Neural progenitor cell (in vitro differentiated cells): ENCODE data around the gene CDC37L1. TPM values are rescaled to one million over a fixed set of nuclear protein-coding genes. Genes with fewer than 3 reads are reported as not detected.

Experiments used
- DNase-seq: peaks from one replicate; pipeline ENCODE4 v3.0.0-alpha.2; 2016; ENCODE audit warnings: low spot score
- H2AFZ ChIP-seq: fragments of 200-600 bp; sonication (generic); replicated peaks from 2 replicates; pipeline ENCODE4 v1.6.1; 2016; ENCODE audit warnings: antibody characterized with exemption
- H3F3A ChIP-seq: fragments of 200-600 bp; sonication (generic); 2 replicates; pipeline ENCODE4 v1.6.1; 2016; ENCODE audit warnings: antibody characterized with exemption, low read depth
- H3K27ac ChIP-seq: fragments of 200-600 bp; sonication (generic); 2 replicates; pipeline ENCODE4 v1.5.1; 2016; ENCODE audit warnings: mild to moderate bottlenecking
- H3K27me3 ChIP-seq: fragments of 200-600 bp; sonication (generic); 2 replicates; pipeline ENCODE4 v1.6.1; 2016; ENCODE audit warnings: mild to moderate bottlenecking, moderate library complexity
- H3K36me3 ChIP-seq: fragments of 200-600 bp; sonication (generic); 2 replicates; pipeline ENCODE4 v1.5.1; 2016
- H3K4me1 ChIP-seq: fragments of 200-600 bp; sonication (generic); 2 replicates; pipeline ENCODE4 v1.6.1; 2016; ENCODE audit warnings: mixed run types
- H3K4me2 ChIP-seq: fragments of 200-600 bp; sonication (generic); 2 replicates; pipeline ENCODE4 v1.6.1; 2016
- H3K4me3 ChIP-seq: fragments of 200-600 bp; sonication (generic); 2 replicates; pipeline ENCODE4 v1.5.1; 2016
- H3K79me2 ChIP-seq: fragments of 200-600 bp; sonication (generic); 2 replicates; pipeline ENCODE4 v1.6.1; 2016; ENCODE audit warnings: low read depth
- H3K9ac ChIP-seq: fragments of 200-600 bp; sonication (generic); 2 replicates; pipeline ENCODE4 v1.6.1; 2016
- H3K9me3 ChIP-seq: fragments of 200-600 bp; sonication (generic); 2 replicates; pipeline ENCODE4 v1.5.1; 2016; ENCODE audit warnings: low read depth
- H4K20me1 ChIP-seq: fragments of 200-600 bp; sonication (generic); 2 replicates; pipeline ENCODE4 v1.6.1; 2016; ENCODE audit warnings: low read depth
- H3K27ac Mint-ChIP-seq: 3 replicates; pipeline ENCODE4 v1.8.0; 2021; ENCODE audit warnings: mixed read lengths
- H3K27me3 Mint-ChIP-seq: 2 replicates; pipeline ENCODE4 v1.8.0; 2022; ENCODE audit warnings: low read depth, mild to moderate bottlenecking, inconsistent platforms, moderate library complexity, mixed read lengths; ENCODE audit not compliant: insufficient read depth
- H3K36me3 Mint-ChIP-seq: 3 replicates; pipeline ENCODE4 v1.8.0; 2021; ENCODE audit warnings: mixed read lengths
- H3K4me1 Mint-ChIP-seq: 3 replicates; pipeline ENCODE4 v1.8.0; 2021; ENCODE audit warnings: mixed read lengths
- H3K4me3 Mint-ChIP-seq: 3 replicates; pipeline ENCODE4 v1.8.0; 2021; ENCODE audit warnings: mild to moderate bottlenecking, moderate library complexity, mixed read lengths
- H3K9me3 Mint-ChIP-seq: 3 replicates; pipeline ENCODE4 v1.8.0; 2020; ENCODE audit warnings: mixed read lengths
- CTCF ChIP-seq: fragments of 200-600 bp; sonication (generic); IDR thresholded peaks from 2 replicates; pipeline ENCODE4 v1.5.1; 2017; ENCODE audit warnings: antibody characterized with exemption, mild to moderate bottlenecking
- EZH2 ChIP-seq: fragments of 200-600 bp; sonication (generic); IDR thresholded peaks from 2 replicates; pipeline ENCODE4 v1.6.1; 2017; ENCODE audit warnings: antibody characterized with exemption, mild to moderate bottlenecking, moderate library complexity
- EZH2phosphoT487 ChIP-seq: fragments of 200-600 bp; sonication (generic); IDR thresholded peaks from 2 replicates; pipeline ENCODE4 v1.6.1; 2017; ENCODE audit warnings: antibody characterized with exemption
- total RNA-seq: library from RNA; depleted of rRNA; stranded (reverse); fragments of >200 nt; gene quantifications from 2 replicates; pipeline ENCODE4 v1.2.3, GENCODE V29; 2015; ENCODE audit warnings: low replicate concordance

CDC37L1 gene
- total RNA-seq, 1 donor from 2014 or later, result 32.1 TPM

DNA sequence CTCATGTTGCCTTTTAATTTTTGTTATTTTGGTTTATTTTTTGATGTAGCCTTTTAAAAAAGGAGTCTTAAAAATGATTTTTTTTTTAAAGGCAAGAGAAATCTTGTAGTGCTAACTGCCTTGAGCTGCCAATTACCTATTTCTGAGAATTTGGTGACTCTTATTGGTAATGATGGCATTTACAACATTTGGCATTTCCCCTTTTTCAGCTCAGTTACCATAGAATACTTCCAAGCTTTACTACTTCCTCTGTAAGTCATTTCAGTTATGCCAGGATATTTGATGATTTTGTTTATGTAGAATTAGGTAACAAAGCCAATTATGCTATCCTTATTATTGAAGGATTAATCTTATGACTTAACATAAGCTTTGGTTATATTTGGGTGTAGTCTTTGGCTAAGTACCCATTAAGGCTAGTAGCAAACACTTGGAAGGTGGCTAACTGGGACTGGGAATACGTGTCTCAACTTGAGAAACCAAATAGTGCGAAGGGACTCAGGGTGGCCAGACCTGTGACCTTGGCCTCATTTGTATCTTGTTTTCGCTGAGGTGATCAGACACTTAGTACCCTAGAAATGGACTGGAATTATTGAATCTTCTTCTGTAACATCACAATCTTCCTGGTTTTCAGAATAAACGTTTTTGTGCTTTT lies 27.7 kb downstream of the CDC37L1 start:
- no peaks in the 10 kb centered on the region for H3K4me1 Mint-ChIP-seq
- H3K36me3 Mint-ChIP-seq, result peaks cover 17% of the 10 kb centered on the region
- H3K79me2 ChIP-seq, result no peaks in the 10 kb centered on the region
- no peak overlapping the region for H2AFZ ChIP-seq
- H3K4me1 ChIP-seq, result peaks cover 9% of the 10 kb centered on the region
- H3K9me3 ChIP-seq, result no peaks in the 10 kb centered on the region
- no peak overlapping the region for H3K4me3 Mint-ChIP-seq
- H3F3A ChIP-seq, result no peaks in the 10 kb centered on the region
- TF ChIP-seq EZH2, result no peak
- no peak for TF ChIP-seq CTCF
- TF ChIP-seq EZH2phosphoT487, result no peak
- no peak overlapping the region for H3K27ac ChIP-seq
- peaks cover 5% of the 10 kb centered on the region for H3K36me3 ChIP-seq
- no peaks in the 10 kb centered on the region for H3K9me3 Mint-ChIP-seq
- no peak overlapping the region for H3K4me2 ChIP-seq
- no peak overlapping the region for H3K4me3 ChIP-seq
- H4K20me1 ChIP-seq, result no peaks in the 10 kb centered on the region
- DNase-seq, result no peak
- H3K27ac Mint-ChIP-seq, result no peak overlapping the region
- no peaks in the 10 kb centered on the region for H3K27me3 Mint-ChIP-seq
- H3K27me3 ChIP-seq, result no peaks in the 10 kb centered on the region
- no peak overlapping the region for H3K9ac ChIP-seq

DNA sequence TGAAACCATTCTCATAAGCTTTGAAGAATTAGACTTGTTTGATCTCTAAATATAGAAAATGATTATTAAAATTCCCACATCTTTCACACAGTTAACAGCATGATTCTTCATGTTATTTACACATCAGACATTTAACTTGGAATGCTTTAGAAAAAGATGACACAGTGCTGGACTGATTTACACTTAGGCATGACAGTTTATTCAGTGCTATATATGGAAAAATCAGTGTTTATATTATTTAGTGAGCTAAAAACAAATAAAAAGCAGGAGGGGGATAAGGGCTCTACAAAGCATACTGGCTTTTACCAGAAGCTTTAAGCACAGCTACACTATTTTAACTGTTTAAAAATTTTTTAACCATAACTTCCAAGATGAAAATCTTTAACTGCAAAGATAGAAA lies 30.0 kb downstream of the CDC37L1 start:
- Mint-ChIP-seq H3K9me3 (no peaks in the 10 kb centered on the region), H3K36me3 (peaks cover 14% of the 10 kb centered on the region), H3K27ac (no peak overlapping the region), H3K27me3 (no peaks in the 10 kb centered on the region), H3K4me3 (no peak overlapping the region), H3K4me1 (no peaks in the 10 kb centered on the region)
- no peaks in the 10 kb centered on the region for H4K20me1 ChIP-seq
- no peaks in the 10 kb centered on the region for H3K27me3 ChIP-seq
- no peak overlapping the region for H3K9ac ChIP-seq
- peaks cover 5% of the 10 kb centered on the region for H3K36me3 ChIP-seq
- no peak overlapping the region for H2AFZ ChIP-seq
- TF ChIP-seq CTCF, result no peak
- no peak for TF ChIP-seq EZH2
- TF ChIP-seq EZH2phosphoT487, result no peak
- H3K4me3 ChIP-seq, result no peak overlapping the region
- H3K79me2 ChIP-seq, result no peaks in the 10 kb centered on the region
- H3K4me1 ChIP-seq, result peaks cover 9% of the 10 kb centered on the region
- H3K4me2 ChIP-seq, result no peak overlapping the region
- DNase-seq, result no peak
- peaks cover 2% of the 10 kb centered on the region for H3F3A ChIP-seq
- H3K27ac ChIP-seq, result no peak overlapping the region
- H3K9me3 ChIP-seq, result no peaks in the 10 kb centered on the region

DNA sequence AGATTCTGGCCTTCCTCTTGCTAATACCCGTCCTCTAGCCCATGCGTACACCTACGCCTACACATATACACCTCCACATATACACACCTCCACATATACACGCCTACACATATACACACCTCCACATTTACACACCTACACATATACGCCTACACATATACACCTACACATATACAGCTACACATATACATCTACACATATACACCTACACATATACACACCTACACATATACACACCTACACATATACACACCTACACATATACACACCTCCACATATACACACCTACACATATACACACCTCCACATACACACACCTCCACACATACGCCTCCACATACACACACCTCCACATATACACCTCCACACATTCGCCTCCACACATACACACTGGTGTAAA lies 34.5 kb downstream of the CDC37L1 start:
- H4K20me1 ChIP-seq, result no peaks in the 10 kb centered on the region
- no peaks in the 10 kb centered on the region for H3K27me3 ChIP-seq
- H3K4me1 ChIP-seq, result no peaks in the 10 kb centered on the region
- no peaks in the 10 kb centered on the region for H3K36me3 ChIP-seq
- Mint-ChIP-seq H3K27ac (no peak overlapping the region), H3K36me3 (peaks cover 21% of the 10 kb centered on the region), H3K9me3 (no peaks in the 10 kb centered on the region), H3K4me3 (no peak overlapping the region), H3K4me1 (no peaks in the 10 kb centered on the region), H3K27me3 (peaks cover 2% of the 10 kb centered on the region)
- H3K4me2 ChIP-seq, result no peak overlapping the region
- no peak overlapping the region for H3K4me3 ChIP-seq
- no peaks in the 10 kb centered on the region for H3K9me3 ChIP-seq
- H3F3A ChIP-seq, result peaks cover 4% of the 10 kb centered on the region
- no peak for DNase-seq
- H3K9ac ChIP-seq, result no peak overlapping the region
- TF ChIP-seq EZH2 (no peak), EZH2phosphoT487 (no peak), CTCF (no peak)
- no peaks in the 10 kb centered on the region for H3K79me2 ChIP-seq
- no peak overlapping the region for H2AFZ ChIP-seq
- H3K27ac ChIP-seq, result no peak overlapping the region
